GM19463 (cell line): Measurements from ENCODE around the gene POMGNT2.
"Not testable (repeated sequence)": the region's sequence is repeated elsewhere in the genome, so short reads cannot be mapped to it uniquely, and the experiment has no call there.

Experiments used
- ATAC-seq: cut with Tn5 transposase; IDR thresholded peaks from one replicate; pipeline ENCODE4 v1.9.1; 2021; ENCODE audit warnings: mild to moderate bottlenecking, moderate library complexity; ENCODE audit not compliant: unreplicated experiment

POMGNT2 gene

GRCh38 chr3:43048470-43048869 lies 57.4 kb downstream of the POMGNT2 start:
- no peak for ATAC-seq

GRCh38 chr3:43046583-43046982 lies 59.3 kb downstream of the POMGNT2 start:
- no peak for ATAC-seq

- not testable (repeated sequence) for ATAC-seq
Observed at GRCh38 chr3:43045079-43045478, 60.8 kb downstream of the POMGNT2 start.

- no peak for ATAC-seq
Observed at GRCh38 chr3:43043793-43044192, 62.1 kb downstream of the POMGNT2 start.

GRCh38 chr3:43043071-43043766 lies 62.7 kb downstream of the POMGNT2 start:
- no peak for ATAC-seq

GRCh38 chr3:43041517-43041916 lies 64.4 kb downstream of the POMGNT2 start:
- no peak for ATAC-seq

GRCh38 chr3:43038010-43038409 lies 67.9 kb downstream of the POMGNT2 start:
- no peak for ATAC-seq

GRCh38 chr3:43036621-43037423 lies 69.1 kb downstream of the POMGNT2 start:
- peak; percentile 64 for ATAC-seq

- ATAC-seq, result no peak
Observed at GRCh38 chr3:43035801-43036365, 70.0 kb downstream of the POMGNT2 start.

GRCh38 chr3:43034911-43035310 lies 71.0 kb downstream of the POMGNT2 start:
- no peak for ATAC-seq

- no peak for ATAC-seq
Observed at GRCh38 chr3:43034200-43034599, 71.7 kb downstream of the POMGNT2 start.

GRCh38 chr3:43032646-43033628 lies 72.9 kb downstream of the POMGNT2 start:
- no peak for ATAC-seq

- ATAC-seq, result no peak
Observed at GRCh38 chr3:43031889-43032545, 73.9 kb downstream of the POMGNT2 start.

GRCh38 chr3:43031485-43031884 lies 74.4 kb downstream of the POMGNT2 start:
- no peak for ATAC-seq

GRCh38 chr3:43030162-43030935 lies 75.5 kb downstream of the POMGNT2 start:
- ATAC-seq, result no peak
